HG03139 (cell line): ENCODE results near the gene HEMGN.
A peak's percentile ranks its signal among the peaks of the same experiment; 100 is the strongest.

Source experiments
- ATAC-seq: cut with Tn5 transposase; IDR thresholded peaks from one replicate; pipeline ENCODE4 v1.9.1; 2021; ENCODE audit not compliant: unreplicated experiment

HEMGN gene

DNA sequence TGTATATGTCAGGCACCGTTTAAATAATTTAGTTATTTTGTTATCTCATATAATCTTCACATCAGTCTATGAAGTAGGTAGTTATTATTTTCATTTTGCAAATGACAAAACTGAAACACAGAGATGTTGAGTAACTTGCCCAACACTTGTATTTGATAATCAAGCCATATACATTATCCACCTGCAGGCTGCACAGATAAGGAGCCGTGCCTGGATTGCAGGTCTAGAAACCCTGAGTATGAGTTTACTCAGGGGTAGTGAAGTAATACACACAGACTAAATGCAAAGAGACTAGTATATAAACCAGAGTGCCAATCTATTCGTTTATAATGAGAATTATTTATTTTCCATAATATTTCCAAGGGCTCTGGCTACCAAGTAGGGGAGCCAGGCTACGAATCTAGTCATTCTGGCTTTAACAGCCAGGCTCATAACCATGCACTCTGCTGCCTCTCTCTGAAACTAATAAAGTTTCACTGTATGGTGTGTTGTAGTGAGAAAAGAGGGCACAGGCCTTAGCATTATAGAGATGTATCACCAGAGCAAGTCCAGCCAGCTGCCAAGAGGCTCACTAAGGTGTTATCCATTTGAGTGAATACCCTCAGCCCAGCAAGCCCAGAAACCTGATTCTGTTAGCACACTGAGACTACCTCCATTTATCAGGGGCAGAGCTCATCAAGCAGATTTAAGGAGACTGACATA is 4.5 kb downstream of the HEMGN start:
- ATAC-seq = no peak

DNA sequence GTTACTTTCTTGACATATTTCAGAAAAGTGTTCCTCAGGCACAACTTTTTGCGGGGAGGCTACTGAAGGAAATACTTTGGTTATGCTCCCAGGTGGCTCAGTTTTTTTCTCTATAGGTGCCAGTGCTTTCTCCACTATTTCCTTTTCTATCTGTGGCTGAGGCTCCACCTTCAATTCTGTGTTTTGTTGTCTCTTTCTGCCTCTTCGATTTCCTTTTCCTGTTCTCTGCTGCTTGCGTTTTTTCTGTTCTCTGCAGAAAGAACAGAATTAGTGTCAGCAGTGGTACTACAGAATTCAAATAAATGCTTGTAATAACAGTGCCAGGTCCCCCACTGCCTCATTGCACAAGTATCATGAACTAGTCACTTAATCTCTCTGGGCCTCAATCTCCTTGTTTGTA is 7.0 kb downstream of the HEMGN start:
- no peak for ATAC-seq

DNA sequence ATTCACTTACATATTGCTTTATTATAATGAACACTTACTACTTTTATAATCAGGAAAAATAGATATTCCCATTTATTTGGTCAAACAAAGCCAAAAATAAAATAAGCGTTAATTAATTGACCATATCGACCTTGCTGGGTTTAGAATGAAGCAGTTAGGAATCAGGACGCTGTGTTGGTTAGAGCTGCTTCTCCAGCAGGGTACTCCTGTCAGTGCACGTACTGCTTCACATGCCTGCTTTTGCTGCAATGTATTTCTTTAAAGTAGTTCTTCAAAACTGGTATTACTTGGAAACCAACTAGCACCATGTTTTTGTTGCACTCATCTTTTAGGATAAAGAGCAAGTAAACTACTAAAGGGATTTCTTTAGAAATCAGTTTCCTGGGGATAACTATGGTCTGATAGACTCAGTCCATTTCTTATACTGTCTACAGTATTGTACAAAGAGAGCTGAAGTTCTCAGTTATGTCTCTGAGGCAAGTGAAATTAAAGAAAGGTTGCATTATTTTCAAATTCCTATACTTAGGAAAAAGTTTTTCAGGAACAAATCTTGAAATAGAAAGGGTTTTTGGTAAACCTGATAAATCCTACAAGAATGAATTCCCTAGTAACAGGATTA is 8.9 kb downstream of the HEMGN start:
- ATAC-seq = no peak

DNA sequence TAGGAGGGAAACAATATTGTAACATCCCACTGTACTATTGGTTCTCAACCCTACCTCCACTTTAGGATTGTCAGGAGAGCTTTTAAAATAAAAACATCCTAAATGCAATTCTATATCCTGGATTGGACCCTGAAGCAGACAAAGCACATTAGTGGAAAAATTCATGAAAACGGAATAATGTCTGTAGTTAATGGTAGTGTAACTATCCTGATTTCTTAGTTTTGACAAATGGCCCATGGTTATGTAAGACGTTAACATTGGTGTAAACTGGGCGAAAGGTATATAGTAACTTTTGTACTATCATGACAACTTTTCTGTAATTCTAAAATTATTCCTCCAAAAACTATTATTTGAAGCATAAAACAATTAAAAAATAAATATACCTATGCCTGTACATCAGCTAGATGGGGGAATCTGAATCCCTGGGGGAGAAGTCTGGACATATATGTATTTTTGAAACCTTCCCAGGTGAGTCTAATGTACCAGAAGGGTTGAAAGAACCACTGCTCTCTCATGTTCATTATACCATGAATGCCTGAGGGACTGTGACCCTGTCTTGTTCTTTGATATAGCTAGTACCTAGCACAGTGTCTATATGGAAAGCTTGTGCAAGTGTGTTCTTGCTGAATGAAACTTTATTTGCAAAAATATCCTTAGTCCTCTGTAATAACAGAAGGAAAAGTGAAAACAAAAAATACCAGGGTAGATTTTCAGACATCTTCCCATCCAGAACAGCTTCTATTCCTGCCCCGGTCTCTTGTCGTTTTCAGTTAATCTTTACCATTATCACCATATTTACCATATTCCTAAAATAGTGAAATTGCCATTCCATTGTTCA is 12.3 kb downstream of the HEMGN start:
- no peak for ATAC-seq

DNA sequence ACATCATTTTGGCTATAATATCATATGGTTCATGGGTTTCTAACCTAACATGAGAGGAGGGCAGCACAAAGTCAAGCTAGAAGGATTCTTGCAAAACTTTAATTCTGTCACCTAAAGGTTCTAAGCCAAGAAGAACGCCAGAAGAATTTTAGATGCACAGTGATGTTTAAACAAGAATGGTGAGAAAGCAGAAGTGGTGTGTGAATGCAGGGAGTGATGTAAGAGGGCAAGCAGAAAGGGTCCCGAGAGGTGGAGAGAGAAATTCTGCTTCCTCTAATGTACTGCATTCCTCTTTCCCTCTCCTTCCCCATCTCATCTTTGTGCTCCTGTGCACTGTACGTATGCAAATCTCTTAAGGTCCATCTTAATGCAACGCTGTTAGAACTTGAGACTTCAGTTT is 13.6 kb downstream of the HEMGN start:
- no peak for ATAC-seq

DNA sequence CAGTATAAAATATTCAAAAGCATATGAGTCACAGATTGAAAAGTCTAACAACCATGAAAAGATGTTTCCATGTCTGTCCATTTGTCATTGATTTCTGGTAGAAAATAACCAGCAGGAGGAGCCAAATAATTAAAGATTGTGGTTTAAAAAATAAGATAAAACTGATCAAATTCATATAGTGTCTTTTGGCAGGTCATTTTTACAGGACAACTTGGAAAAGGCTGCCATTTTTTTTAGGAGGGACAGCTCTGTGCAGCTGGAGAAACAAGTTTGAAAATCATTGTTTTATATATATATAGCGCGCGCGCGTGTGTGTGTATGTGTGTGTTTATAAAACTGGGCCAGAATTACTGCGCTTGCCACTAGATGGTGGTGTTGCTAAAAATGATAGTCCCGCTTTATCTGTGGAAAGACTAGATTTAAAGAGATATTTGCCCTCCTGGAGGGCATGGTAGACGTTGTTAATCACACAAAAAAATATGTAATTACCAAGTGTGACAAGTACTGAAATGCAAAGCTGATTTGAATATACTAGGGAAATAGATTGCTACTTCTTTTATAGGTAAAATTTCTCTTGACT is 14.4 kb downstream of the HEMGN start:
- no peak for ATAC-seq

DNA sequence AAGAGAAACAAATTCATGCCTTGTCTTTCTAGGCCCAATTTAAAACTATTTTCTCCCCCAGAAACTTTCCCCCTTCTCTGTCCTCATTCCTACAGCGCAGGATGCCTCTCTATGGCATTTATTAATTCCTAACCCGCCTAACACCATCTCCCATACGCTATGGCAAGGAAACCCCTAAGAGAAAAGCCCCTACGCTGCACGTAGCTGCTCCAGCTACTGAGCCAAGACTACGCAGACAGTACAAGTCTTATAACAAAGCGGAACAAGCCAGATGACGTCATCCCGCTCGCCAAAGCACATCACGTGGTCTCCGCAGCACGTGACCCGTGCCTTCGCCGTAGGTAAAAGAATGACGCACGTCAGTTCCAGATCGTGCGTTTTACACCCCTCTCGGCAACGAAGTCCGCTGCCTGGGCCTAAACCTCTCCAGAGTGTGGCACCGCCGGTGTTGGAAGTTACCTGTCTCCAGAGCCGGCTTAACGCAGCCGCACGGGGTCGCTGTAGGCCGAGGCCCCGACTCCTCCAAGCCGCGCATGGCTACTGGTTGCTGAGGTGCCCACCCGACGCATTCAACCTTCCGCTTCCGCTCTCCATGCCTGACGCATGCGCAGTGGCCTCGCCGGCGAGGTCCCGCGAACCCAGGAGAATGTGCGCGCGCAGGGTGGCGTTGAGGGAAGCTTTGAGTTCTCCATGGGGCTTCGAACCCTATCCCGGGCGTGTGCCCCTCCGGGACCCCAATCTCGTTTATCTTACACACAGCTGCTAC is 15.8 kb downstream of the HEMGN start, which contains the start of gene TRMO:
TSS of gene TRMO (minus strand) at position 542 of the 766 bp plus-strand sequence. CDS start at position 535, 7 bp downstream.
- peak; percentile 76 for ATAC-seq

DNA sequence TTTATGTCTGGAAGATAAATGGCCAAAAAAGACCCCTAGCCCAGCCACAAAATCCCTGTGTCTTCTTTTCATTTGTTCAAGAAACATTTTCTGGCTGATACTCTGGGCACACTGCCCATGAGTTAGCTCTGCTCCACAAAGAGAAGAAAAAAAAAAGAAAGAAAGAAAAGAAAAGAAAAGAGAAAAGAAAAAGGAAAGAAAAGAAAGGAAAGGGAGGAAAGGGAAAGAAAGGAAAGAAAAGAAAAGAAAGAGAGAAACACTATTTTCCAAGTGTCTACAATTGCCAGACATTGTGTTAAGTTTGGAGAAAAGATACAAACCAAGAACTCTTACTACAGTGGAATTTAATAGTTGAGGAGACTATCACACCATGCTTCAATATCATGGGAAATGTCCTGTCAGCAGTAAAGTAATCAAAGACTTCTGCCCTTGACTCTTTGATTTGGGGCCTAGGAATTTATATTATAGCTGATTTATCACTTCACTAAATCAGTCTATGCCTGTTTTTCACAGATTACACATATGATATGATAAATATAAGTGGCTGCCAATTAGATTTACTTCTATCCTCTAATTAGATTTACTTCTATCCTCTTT is 18.7 kb downstream of the HEMGN start:
- ATAC-seq = no peak

DNA sequence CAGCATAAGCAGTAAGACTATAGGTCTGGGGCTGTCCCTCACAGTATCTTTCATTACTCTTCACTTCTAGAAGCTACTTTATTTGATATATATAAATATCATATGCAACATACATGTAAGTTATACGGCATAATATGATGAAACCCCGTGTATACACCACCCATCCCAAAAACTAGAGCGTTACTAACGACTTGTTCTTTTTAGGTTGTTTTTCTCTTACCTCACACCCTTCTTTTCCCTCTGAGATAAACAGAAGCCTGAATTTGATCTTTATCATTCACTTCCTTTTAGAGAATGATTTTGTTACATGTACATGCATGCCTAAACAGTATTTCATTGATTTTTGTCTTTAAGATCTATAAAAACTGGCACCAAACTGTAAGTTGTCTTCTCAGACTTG is 19.4 kb downstream of the HEMGN start:
- ATAC-seq = no peak

DNA sequence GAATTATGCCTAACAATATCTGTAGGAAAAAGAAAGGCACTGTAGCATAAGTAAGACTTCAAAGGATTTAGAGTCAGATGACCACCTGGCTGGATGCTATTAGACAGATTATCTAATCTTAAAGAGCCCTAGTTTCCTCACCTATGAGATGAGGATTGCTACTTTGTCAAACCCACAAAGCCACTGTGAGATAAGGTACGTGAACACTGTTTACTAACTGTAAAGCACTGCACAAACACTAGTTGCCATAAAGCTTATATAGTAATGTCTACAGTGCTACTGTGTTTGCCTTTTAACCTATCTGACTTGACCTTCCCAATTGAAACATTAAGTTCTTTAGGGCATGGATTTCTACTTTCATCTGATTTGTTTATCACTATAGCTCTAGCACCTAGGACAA is 26.0 kb downstream of the HEMGN start:
- ATAC-seq = no peak

DNA sequence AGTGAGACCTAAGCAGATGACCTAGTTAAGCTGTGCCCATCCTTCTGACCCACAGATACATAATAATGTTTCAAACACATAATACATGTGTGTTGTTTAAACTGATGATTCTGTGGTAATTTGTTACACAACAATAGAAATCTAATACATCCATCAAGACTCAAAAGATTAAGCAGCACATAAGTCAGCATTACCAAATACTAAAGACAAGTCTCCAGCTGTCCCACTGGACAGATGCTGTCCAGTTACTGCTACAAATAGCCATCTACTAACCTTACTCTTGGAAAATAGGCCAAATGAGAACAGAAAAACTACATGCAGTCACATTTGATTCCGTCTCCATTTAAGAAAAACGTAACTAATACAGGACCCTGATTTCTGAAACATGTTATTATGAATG is 26.4 kb downstream of the HEMGN start:
- ATAC-seq = no peak

DNA sequence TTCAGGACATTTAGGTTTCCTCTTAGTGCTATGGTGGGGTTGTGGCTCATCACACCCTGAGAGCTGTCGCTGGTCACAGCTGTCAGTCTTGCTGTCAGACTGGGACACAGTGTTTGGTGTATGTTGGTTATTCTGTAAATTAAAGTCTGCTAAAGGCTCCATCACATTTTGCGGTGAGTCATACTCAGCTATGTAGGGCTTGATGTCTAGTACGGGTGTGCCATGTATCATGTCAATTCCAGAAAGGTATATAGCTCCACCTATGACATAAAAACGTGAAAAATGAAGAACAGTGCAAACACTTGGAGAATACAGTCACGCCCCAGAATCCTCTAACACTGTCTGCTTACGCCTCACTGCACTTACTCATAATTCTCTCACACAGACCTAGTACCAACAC is 27.6 kb downstream of the HEMGN start:
- no peak for ATAC-seq

DNA sequence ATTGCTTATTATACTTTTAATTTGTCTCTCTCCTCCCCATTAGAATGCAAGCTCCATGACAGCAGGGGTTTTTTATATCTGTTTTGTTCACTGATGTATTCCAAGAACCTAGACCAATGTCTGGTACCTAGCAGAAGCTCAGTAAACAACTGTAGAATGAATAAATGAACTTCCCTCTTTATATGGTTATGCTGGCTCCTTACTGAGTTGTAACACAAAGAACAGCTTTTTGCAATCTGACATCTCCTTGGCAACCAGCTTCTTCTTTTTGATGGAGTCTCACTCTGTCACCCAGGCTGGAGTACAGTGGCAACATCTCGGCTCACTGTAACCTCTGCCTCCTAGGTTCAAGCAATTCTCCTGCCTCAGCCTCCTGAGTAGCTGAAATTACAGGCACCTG is 29.3 kb downstream of the HEMGN start:
- ATAC-seq = no peak

DNA sequence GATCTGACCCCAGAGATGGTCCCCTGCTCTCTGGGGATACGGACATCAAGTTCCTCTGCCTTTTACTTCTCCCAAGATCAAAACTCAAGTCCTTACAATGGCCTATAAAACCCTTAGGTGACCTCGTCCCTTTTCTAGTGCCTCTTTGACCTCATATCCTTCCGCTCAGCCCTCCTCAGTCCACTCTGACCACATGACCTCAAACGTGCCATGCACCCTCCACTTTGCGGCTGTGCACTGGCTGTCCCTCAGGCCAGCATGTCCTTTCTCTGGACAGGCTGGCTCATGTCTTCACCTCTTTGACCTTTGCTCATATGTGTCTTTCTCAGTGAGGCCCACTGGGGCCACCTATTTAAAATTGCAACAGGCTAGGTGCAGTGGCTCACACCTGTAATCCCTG is 30.3 kb downstream of the HEMGN start:
- no peak for ATAC-seq

DNA sequence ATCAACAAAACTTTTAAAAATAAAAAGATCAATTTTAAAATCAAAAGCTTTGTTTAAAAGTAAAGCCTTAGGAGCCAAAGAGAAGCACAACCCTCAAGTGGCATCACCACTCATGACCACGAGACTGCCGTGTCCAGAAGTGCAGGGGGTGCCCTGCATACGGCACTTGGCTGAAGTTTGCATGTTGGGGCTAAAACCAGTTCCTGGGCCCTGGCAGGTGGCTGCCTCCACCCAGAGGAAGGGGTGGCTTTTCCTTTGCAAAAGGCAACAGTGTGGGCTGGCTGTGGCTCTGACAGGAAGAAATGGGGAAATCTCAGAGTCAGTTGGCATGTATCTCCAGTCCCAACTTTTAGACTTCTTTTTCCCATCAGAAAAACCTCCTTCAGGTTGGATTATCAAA is 30.9 kb downstream of the HEMGN start:
- no peak for ATAC-seq

DNA sequence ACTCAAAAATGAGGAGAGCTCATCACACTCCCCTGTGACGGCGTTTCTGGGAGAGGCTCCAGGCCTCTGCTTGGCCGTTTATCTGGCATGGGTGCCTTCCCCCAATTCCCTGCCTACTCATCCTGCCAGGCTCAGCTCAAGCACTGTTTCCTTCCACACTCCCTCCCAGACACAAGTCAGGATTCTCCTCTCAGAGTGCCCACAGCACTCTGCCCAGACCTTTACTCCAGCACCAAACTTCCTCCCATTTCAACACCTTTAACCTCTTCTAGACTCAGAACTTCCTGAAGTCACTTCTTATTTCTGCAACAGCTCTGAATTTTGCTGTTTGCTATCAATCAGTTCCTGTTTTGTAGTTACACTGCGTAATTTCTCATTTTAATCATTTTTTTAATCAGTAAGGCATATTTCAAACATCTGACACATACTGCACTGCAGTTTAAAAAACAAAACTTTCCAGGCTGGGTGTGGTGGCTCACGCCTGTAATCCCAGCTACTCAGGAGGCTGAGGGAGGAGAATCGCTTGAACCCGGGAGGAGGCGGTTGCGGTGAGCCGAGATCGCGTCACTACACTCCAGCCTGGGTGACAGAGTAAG is 31.6 kb downstream of the HEMGN start:
- no peak for ATAC-seq

DNA sequence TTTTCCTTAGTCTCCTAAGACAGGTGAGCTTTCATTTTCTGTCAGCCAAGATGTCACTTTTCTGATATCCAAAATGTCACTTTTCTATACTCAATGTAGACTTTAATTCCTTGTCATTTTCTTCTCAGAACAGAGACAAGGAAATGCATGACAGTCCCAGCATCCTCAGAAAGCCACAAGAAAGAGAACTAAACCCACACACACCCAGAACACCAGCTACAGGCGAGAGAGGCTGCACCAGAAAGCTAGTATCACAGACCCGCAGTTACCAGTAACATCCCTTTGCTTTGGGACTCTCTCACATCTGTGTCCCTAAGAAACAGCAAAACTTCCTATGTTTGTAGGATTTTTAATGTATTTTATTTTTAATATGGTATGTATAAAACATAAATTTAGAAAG is 32.7 kb downstream of the HEMGN start:
- no peak for ATAC-seq

DNA sequence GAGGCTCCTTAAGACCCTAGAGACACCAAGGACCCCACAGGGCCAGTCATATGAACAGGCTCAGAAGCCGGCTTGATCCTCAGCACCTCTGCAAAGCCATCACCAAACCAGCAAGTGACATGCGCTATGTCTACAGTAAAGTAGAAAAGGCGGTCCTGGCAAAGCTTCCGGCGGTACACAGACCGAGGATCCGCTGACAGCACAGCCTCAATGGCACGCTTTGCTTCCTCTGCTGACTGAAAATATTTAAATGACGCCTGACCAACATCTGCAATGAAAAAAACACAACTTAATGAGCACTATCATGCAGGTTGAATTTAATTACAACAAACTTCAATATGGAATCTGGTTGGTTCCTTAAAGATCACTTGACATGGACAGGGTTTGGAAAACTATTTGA is 33.2 kb downstream of the HEMGN start:
- no peak for ATAC-seq

DNA sequence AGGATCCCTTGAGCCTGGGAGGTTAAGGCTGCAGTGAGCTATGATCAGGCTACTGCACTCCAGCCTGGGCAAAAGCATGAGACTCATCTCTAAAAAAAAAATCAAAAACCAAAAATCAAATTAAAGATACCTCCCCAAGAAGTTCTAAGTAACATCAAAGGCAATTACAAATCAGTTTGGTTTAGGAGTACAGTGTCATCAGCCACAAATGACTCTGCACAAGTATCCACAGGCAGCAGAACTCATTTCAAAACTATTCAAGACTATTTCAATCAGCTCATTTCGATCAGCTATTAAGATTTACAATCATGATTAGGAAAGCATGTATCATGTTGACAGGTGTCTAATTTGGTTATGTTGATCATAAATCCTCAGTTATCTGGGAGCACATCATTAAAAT is 34.8 kb downstream of the HEMGN start:
- no peak for ATAC-seq
